NT2/D1 (cell line): Measurements from ENCODE around the gene SLC39A11.

Experiments used
- YY1 ChIP-seq: IDR thresholded peaks from 2 replicates; pipeline ENCODE4 v1.6.1; 2011; ENCODE audit not compliant: insufficient read length, insufficient read depth
- ZNF274 ChIP-seq: IDR thresholded peaks from 2 replicates; pipeline ENCODE4 v1.6.1; 2011; ENCODE audit warnings: mild to moderate bottlenecking, low read depth, low read length

GRCh38 chr17:73130977-73131376 is 38.5 kb upstream of the SLC39A11 start:
- TF ChIP-seq YY1: no peak
- TF ChIP-seq ZNF274: no peak
